ENCODE measurements around the gene TMEM17. TPM values are rescaled to one million over a fixed set of nuclear protein-coding genes. Genes with fewer than 3 reads are reported as not detected.
"Not testable (repeated sequence)": the region's sequence is repeated elsewhere in the genome, so short reads cannot be mapped to it uniquely, and the experiment has no call there.

TMEM17 gene
- total RNA-seq, 1 donor from 2014 or later, result 1.8 TPM

DNA sequence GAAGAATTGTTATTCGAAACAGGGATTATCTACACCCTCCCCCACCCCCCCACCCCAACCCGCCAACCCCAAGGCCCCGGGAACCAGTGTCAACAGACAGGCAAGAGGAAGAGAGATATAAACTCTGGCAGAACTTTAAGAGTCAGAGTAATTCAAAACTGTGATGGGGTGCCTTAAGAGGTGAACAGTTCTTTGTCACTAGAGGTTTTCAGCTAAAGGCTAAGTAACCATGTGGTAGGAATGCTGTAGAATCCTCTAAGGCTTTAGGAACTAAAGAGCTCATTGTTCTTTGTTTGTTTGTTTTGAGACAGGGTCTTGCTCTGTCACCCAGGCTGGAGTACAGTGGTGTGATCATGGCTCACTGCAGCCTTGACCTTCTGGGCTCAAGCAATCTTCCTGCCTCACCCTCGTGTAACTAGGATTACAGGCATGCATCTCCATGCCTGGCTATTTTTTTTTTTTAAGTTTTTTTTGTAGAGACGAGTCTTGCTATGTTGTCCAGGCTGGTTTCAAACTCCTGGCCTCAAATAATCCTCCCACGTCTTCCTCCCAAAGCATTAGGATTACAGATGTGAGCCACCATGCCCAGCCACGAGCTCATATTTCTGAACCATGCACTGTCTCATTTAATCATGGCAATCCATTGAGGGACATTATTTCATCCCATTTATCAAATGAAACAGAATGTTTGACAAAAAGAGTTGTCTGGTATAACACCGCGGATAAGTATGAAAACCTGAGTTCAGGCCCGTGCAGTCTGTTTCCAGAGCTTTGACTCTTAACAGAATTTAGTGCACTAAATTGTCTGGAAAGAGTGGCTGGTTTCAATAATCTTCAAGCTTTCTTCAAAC is 20.8 kb upstream of the TMEM17 start:
- peaks cover 20% of the 10 kb centered on the region for H3K4me1 ChIP-seq
- no peak overlapping the region for H3K27ac ChIP-seq
- no peak overlapping the region for H3K27ac Mint-ChIP-seq
- H2AFZ ChIP-seq (replicated peaks), result no peak overlapping the region
- no peaks in the 10 kb centered on the region for H3K79me2 ChIP-seq (ENCODE audit: low read depth)
- H3K36me3 ChIP-seq, result no peaks in the 10 kb centered on the region
- H3K4me3 Mint-ChIP-seq, result no peak overlapping the region
- no peak overlapping the region for H3K4me3 ChIP-seq
- H3K27me3 ChIP-seq, result no peaks in the 10 kb centered on the region
- no peaks in the 10 kb centered on the region for H3K9me3 ChIP-seq (ENCODE audit: low read depth)
- H3K4me2 ChIP-seq, result peak overlapping the region; percentile 41
- peaks cover 6% of the 10 kb centered on the region for H3K9me3 Mint-ChIP-seq
- no peaks in the 10 kb centered on the region for H3K27me3 Mint-ChIP-seq (ENCODE audit: insufficient read depth, low read depth)
- no peaks in the 10 kb centered on the region for H3K36me3 Mint-ChIP-seq
- H3F3A ChIP-seq (ENCODE audit: low read depth), result peaks cover 15% of the 10 kb centered on the region
- H4K20me1 ChIP-seq (ENCODE audit: low read depth), result no peaks in the 10 kb centered on the region
- peaks cover 16% of the 10 kb centered on the region for H3K4me1 Mint-ChIP-seq
- TF ChIP-seq EZH2phosphoT487 (IDR thresholded peaks at IDR 0.05) (no peak), EZH2 (IDR thresholded peaks at IDR 0.05) (no peak)
- TF ChIP-seq, protein P1, sequence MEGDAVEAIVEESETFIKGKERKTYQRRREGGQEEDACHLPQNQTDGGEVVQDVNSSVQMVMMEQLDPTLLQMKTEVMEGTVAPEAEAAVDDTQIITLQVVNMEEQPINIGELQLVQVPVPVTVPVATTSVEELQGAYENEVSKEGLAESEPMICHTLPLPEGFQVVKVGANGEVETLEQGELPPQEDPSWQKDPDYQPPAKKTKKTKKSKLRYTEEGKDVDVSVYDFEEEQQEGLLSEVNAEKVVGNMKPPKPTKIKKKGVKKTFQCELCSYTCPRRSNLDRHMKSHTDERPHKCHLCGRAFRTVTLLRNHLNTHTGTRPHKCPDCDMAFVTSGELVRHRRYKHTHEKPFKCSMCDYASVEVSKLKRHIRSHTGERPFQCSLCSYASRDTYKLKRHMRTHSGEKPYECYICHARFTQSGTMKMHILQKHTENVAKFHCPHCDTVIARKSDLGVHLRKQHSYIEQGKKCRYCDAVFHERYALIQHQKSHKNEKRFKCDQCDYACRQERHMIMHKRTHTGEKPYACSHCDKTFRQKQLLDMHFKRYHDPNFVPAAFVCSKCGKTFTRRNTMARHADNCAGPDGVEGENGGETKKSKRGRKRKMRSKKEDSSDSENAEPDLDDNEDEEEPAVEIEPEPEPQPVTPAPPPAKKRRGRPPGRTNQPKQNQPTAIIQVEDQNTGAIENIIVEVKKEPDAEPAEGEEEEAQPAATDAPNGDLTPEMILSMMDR (IDR thresholded peaks at IDR 0.05), result no peak
- DNase-seq (ENCODE audit: low spot score), result peak; percentile 54
- H3K9ac ChIP-seq, result no peak overlapping the region

GRCh38 chr2:62525549-62526269 is 19.7 kb upstream of the TMEM17 start:
- H2AFZ ChIP-seq (replicated peaks), result no peak overlapping the region
- H3K4me3 ChIP-seq, result no peak overlapping the region
- H3K4me3 Mint-ChIP-seq, result no peak overlapping the region
- H3K36me3 ChIP-seq, result no peaks in the 10 kb centered on the region
- H3K9me3 Mint-ChIP-seq, result peaks cover 6% of the 10 kb centered on the region
- no peaks in the 10 kb centered on the region for H3K27me3 ChIP-seq
- no peak overlapping the region for H3K27ac Mint-ChIP-seq
- H3K4me1 ChIP-seq, result peaks cover 20% of the 10 kb centered on the region
- no peaks in the 10 kb centered on the region for H3K27me3 Mint-ChIP-seq (ENCODE audit: insufficient read depth, low read depth)
- no peaks in the 10 kb centered on the region for H3K36me3 Mint-ChIP-seq
- no peaks in the 10 kb centered on the region for H3K79me2 ChIP-seq (ENCODE audit: low read depth)
- peak overlapping the region; percentile 41 for H3K4me2 ChIP-seq
- TF ChIP-seq EZH2 (IDR thresholded peaks at IDR 0.05) (no peak), EZH2phosphoT487 (IDR thresholded peaks at IDR 0.05) (no peak)
- TF ChIP-seq, protein P1 (IDR thresholded peaks at IDR 0.05), result no peak
- H3F3A ChIP-seq (ENCODE audit: low read depth), result peaks cover 15% of the 10 kb centered on the region
- no peaks in the 10 kb centered on the region for H4K20me1 ChIP-seq (ENCODE audit: low read depth)
- peaks cover 16% of the 10 kb centered on the region for H3K4me1 Mint-ChIP-seq
- no peak overlapping the region for H3K27ac ChIP-seq
- DNase-seq (ENCODE audit: low spot score), result no peak
- H3K9me3 ChIP-seq (ENCODE audit: low read depth), result no peaks in the 10 kb centered on the region
- no peak overlapping the region for H3K9ac ChIP-seq

DNA sequence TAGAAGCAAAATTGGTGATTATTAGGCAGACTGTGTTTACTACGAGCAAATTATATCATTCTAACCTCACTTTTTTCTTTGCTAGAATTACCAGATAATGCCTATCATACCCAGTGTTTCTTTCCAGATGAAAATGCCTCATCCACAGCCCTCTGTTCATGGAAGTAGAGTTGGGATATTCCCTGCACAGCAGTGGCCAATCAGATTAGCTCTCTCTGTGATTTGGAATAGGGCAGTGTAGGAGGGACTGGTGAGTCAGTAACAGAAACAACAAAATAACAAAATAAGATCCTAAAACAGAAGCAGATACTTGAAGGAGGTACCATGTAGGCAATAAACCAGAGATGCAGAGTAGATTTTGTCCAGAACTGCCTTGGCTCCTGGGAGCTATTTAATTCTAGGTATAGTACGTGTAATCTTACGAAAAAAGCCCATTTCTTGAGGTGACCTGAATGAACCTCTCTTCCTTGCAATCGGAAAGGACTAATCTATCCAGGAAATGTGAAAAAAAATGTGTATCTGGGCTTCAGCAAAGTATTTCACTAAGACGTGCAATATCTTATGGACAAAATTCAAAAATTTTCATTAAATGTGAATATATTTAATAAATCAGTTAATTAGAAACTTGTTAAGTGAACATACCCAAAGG is 18.4 kb upstream of the TMEM17 start:
- H3K4me1 ChIP-seq, result peaks cover 19% of the 10 kb centered on the region
- H4K20me1 ChIP-seq (ENCODE audit: low read depth), result no peaks in the 10 kb centered on the region
- no peak overlapping the region for H3K4me3 ChIP-seq
- no peak overlapping the region for H3K27ac ChIP-seq
- no peaks in the 10 kb centered on the region for H3K9me3 ChIP-seq (ENCODE audit: low read depth)
- no peak for TF ChIP-seq EZH2 (IDR thresholded peaks at IDR 0.05)
- TF ChIP-seq, protein P1 (IDR thresholded peaks at IDR 0.05), result no peak
- TF ChIP-seq EZH2phosphoT487 (IDR thresholded peaks at IDR 0.05), result no peak
- H3F3A ChIP-seq (ENCODE audit: low read depth), result peaks cover 15% of the 10 kb centered on the region
- no peak overlapping the region for H3K4me2 ChIP-seq
- H3K9ac ChIP-seq, result no peak overlapping the region
- H3K27ac Mint-ChIP-seq, result no peak overlapping the region
- DNase-seq (ENCODE audit: low spot score), result no peak
- no peak overlapping the region for H2AFZ ChIP-seq (replicated peaks)
- no peaks in the 10 kb centered on the region for H3K36me3 ChIP-seq
- peaks cover 16% of the 10 kb centered on the region for H3K4me1 Mint-ChIP-seq
- H3K4me3 Mint-ChIP-seq, result no peak overlapping the region
- peaks cover 12% of the 10 kb centered on the region for H3K9me3 Mint-ChIP-seq
- H3K36me3 Mint-ChIP-seq, result no peaks in the 10 kb centered on the region
- no peaks in the 10 kb centered on the region for H3K27me3 Mint-ChIP-seq (ENCODE audit: insufficient read depth, low read depth)
- H3K27me3 ChIP-seq, result no peaks in the 10 kb centered on the region
- no peaks in the 10 kb centered on the region for H3K79me2 ChIP-seq (ENCODE audit: low read depth)

DNA sequence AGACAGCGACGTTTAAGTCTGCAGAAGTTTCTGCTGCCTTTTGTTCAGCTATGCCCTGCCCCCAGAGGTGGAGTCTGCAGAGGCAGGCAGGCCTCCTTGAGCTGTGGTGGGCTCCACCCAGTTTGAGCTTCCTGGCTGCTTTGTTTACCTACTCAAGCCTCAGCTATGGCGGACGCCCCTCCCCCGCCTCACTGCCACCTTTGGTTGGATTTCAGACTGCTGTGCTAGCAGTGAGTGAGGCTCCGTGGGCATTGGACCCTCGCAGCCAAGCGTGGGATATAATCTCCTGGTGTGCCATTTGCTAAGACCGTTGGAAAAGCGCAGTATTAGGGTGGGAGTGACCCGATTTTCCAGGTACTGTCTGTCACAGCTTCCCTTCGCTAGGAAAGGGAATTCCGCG is 15.1 kb upstream of the TMEM17 start:
- not testable (repeated sequence) for H3K79me2 ChIP-seq (ENCODE audit: low read depth); H3K27me3 ChIP-seq; H3K9ac ChIP-seq; DNase-seq (ENCODE audit: low spot score); H3K27ac Mint-ChIP-seq; H3K4me1 Mint-ChIP-seq; H3K36me3 Mint-ChIP-seq; H3K27ac ChIP-seq; H3K36me3 ChIP-seq; H3K4me2 ChIP-seq; H3F3A ChIP-seq (ENCODE audit: low read depth); H3K4me1 ChIP-seq; H3K4me3 Mint-ChIP-seq; H2AFZ ChIP-seq (replicated peaks); H3K9me3 ChIP-seq (ENCODE audit: low read depth); H3K4me3 ChIP-seq; H3K27me3 Mint-ChIP-seq (ENCODE audit: insufficient read depth, low read depth); H4K20me1 ChIP-seq (ENCODE audit: low read depth)
- H3K9me3 Mint-ChIP-seq, result peaks cover 18% of the 10 kb centered on the region

Measured in neural progenitor cell (in vitro differentiated cells).